Activated CD4-positive, CD25-positive, alpha-beta regulatory T cell treated with anti-CD3 and anti-CD28 coated beads, Interleukin-2, amount 50 U/mL, for 72 hours (primary cell): ENCODE measurements around the gene KCNA3.

ENCODE experiments used
- DNase-seq: peaks from one replicate; pipeline ENCODE4 v3.0.0; 2021

Gene KCNA3

GRCh38 chr1:110636149-110636935 lies 38.4 kb downstream of the KCNA3 start:
- DNase-seq = no peak

DNA sequence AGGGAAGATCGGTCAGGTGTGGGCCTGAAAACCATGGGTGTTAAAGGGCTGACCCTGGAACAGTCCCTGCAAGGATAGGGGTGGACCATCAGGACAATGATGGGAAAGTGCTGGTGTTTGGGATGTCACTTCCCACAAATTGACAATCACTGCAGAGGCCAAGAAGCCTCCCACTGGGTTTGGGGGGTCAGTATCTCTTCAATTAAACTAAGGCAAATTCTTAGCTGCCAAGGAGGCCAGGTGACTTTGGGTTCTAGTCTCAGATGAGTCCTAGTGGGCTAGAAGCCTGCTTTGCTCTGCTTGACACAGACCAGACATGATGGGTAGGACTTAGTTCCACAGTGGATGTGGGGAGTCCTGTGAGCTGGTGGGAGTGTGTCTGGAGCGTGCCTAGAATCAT lies 39.3 kb downstream of the KCNA3 start:
- DNase-seq = no peak

GRCh38 chr1:110634455-110635311 lies 40.1 kb downstream of the KCNA3 start:
- peak; percentile 66 for DNase-seq

GRCh38 chr1:110634086-110634454 lies 40.7 kb downstream of the KCNA3 start:
- DNase-seq = no peak

GRCh38 chr1:110633646-110634030 lies 41.1 kb downstream of the KCNA3 start:
- no peak for DNase-seq

GRCh38 chr1:110631836-110632620 lies 42.7 kb downstream of the KCNA3 start:
- no peak for DNase-seq

DNA sequence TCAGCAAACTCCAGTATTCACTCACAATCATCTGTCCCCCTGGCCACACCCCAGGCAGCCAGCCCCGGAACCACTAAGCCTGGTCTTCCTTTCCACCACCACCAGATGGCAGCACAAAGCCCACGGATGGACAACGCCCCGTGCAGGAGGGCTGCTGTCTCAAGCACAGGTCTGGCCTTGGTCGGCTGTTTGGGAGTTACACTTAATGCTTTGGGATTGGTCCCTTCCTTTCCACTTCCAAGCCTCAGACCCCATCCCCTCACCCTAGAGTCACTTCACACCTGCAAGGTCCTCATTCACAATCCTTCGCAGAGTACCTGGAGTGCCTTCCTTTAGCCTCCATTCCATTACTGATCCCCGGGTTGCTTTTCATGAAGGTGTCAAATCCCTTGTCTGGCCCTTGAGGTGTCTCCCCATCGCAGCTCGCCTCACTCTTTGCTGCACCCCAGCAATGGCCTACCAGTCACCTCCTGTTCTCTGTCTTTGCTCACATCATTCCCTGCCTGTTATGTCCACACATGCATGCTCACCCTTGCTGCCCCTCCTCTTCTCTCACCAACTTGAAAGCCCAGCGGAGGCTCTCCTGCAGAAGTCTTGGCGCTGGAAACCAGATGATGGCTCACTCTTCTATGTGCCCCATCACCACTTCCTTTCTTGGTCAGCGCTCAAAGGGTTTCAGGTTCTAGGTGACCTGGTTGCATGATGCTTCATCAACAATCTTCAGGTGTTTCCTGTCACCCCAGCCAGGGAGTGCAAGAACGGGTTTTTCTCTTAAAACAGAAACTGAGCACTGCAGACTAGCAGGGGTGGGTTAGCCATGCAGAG lies 43.7 kb downstream of the KCNA3 start:
- peak; percentile 88 for DNase-seq

GRCh38 chr1:110628323-110629105 lies 46.2 kb downstream of the KCNA3 start:
- DNase-seq = no peak

GRCh38 chr1:110627764-110628163 lies 47.0 kb downstream of the KCNA3 start:
- DNase-seq = no peak

DNA sequence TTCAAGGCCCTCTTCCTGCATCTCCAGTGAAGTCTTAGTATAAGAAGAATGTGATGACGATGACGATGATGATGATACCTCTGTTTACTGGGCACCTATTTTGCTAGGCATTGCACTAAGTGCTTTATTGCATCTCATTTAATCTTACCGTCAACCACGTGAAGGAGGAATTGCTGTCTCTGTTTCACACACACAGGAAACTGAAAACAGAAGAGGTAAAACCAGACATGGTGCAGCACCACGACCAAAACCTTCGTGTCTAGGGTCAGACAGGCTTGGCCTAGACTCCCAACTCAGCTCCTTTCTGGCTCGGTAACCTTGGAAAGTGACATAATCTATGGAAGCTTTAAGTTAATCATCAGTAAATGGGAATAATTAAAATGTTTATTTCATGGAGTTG lies 47.9 kb downstream of the KCNA3 start:
- no peak for DNase-seq
